PFSK-1 (cell line): Measurements from ENCODE around the gene ADAMTS14.
A peak's percentile ranks its signal among the peaks of the same experiment; 100 is the strongest.

Experiments used
- FOXP2 ChIP-seq: optimal IDR thresholded peaks from 2 replicates; pipeline ENCODE3; 2011; ENCODE audit warnings: borderline replicate concordance, control low read depth, inconsistent platforms; ENCODE audit not compliant: insufficient read depth; ENCODE audit errors: extremely low read length, extremely low read depth
- POLR2AphosphoS5 ChIP-seq: IDR thresholded peaks from 2 replicates; pipeline ENCODE4 v1.6.1; 2012; ENCODE audit warnings: low read depth, mild to moderate bottlenecking, control low read depth, low read length, moderate library complexity
- REST ChIP-seq, 2 experiments: IDR thresholded peaks; 2 replicates each; pipeline versions ENCODE4 v1.6.1 to v1.8.0; 2011 to 2012; ENCODE audit warnings: low read depth in 2 of 2, low read length in 2 of 2, control low read depth in 1 of 2, inconsistent platforms in 1 of 2, mild to moderate bottlenecking in 1 of 2, moderate library complexity in 1 of 2; ENCODE audit not compliant: insufficient read depth in 1 of 2
- SIN3A ChIP-seq: IDR thresholded peaks from 2 replicates; pipeline ENCODE4 v1.6.1; 2012; ENCODE audit warnings: mild to moderate bottlenecking, low read length, moderate library complexity, borderline replicate concordance; ENCODE audit not compliant: insufficient read depth
- TAF1 ChIP-seq: IDR thresholded peaks from 2 replicates; pipeline ENCODE4 v1.6.1; 2012; ENCODE audit warnings: low read length, control low read depth, borderline replicate concordance; ENCODE audit not compliant: insufficient read depth

ADAMTS14 gene

GRCh38 chr10:70752571-70752970 is 80.3 kb downstream of the ADAMTS14 start:
- no peak for TF ChIP-seq TAF1
- no peak for TF ChIP-seq FOXP2
- no peak for TF ChIP-seq SIN3A
- no peak for TF ChIP-seq POLR2AphosphoS5
- no peak for TF ChIP-seq REST (IDR thresholded peaks at IDR 0.05; ENCODE audit: insufficient read depth in 1 of 2, low read depth in 2 of 2, low read length in 2 of 2)

GRCh38 chr10:70753026-70753663 is 80.8 kb downstream of the ADAMTS14 start:
- TF ChIP-seq FOXP2 = no peak
- 0 out of 4 replicates have a peak, but pooled peaks of 1 of the 2 experiments have one; percentile 43 for TF ChIP-seq REST (IDR thresholded peaks at IDR 0.05; ENCODE audit: insufficient read depth in 1 of 2, low read depth in 2 of 2, low read length in 2 of 2)

GRCh38 chr10:70753841-70754621 is 81.7 kb downstream of the ADAMTS14 start:
- TF ChIP-seq SIN3A (no peak), TAF1 (no peak), REST (IDR thresholded peaks at IDR 0.05; ENCODE audit: insufficient read depth in 1 of 2, low read depth in 2 of 2, low read length in 2 of 2) (no peak), POLR2AphosphoS5 (no peak), FOXP2 (no peak)

- TF ChIP-seq POLR2AphosphoS5 = no peak
- no peak for TF ChIP-seq REST (IDR thresholded peaks at IDR 0.05; ENCODE audit: insufficient read depth in 1 of 2, low read depth in 2 of 2, low read length in 2 of 2)
- no peak for TF ChIP-seq TAF1
- no peak for TF ChIP-seq SIN3A
- TF ChIP-seq FOXP2 = no peak
Measured at GRCh38 chr10:70756700-70757360, 84.5 kb downstream of the ADAMTS14 start.
